ENCODE results near the gene INHBC.
A peak's percentile ranks its signal among the peaks of the same experiment; 100 is the strongest.

INHBC gene

GRCh38 chr12:57465030-57465746, 30.6 kb downstream of the INHBC start:
- no peak for DNase-seq (ENCODE audit: extremely low spot score, insufficient read length, low read depth)
- no peak for FAIRE-seq

- FAIRE-seq, result no peak
- no peak for DNase-seq (ENCODE audit: extremely low spot score, insufficient read length, low read depth)
Observed at GRCh38 chr12:57465747-57466505, 31.3 kb downstream of the INHBC start.

GRCh38 chr12:57467212-57467874, 32.8 kb downstream of the INHBC start:
- FAIRE-seq (no peak), DNase-seq (ENCODE audit: extremely low spot score, insufficient read length, low read depth) (no peak)

GRCh38 chr12:57467915-57468314, 33.3 kb downstream of the INHBC start:
- DNase-seq (ENCODE audit: extremely low spot score, insufficient read length, low read depth), result no peak
- FAIRE-seq, result no peak

GRCh38 chr12:57469296-57470164, 34.9 kb downstream of the INHBC start:
- FAIRE-seq, result no peak
- DNase-seq (ENCODE audit: extremely low spot score, insufficient read length, low read depth), result no peak

GRCh38 chr12:57470286-57470969, 35.8 kb downstream of the INHBC start:
- DNase-seq (ENCODE audit: extremely low spot score, insufficient read length, low read depth), result no peak
- FAIRE-seq, result no peak

GRCh38 chr12:57470970-57471656, 36.5 kb downstream of the INHBC start:
- DNase-seq (ENCODE audit: extremely low spot score, insufficient read length, low read depth) (no peak), FAIRE-seq (no peak)

- FAIRE-seq (no peak), DNase-seq (ENCODE audit: extremely low spot score, insufficient read length, low read depth) (no peak)
Observed at GRCh38 chr12:57471661-57472060, 37.1 kb downstream of the INHBC start.

GRCh38 chr12:57472391-57472790, 37.8 kb downstream of the INHBC start:
- FAIRE-seq (no peak), DNase-seq (ENCODE audit: extremely low spot score, insufficient read length, low read depth) (no peak)

GRCh38 chr12:57473392-57473791, 38.8 kb downstream of the INHBC start:
- FAIRE-seq (no peak), DNase-seq (ENCODE audit: extremely low spot score, insufficient read length, low read depth) (no peak)

- DNase-seq (ENCODE audit: extremely low spot score, insufficient read length, low read depth), result no peak
- no peak for FAIRE-seq
Observed at GRCh38 chr12:57473886-57474285, 39.3 kb downstream of the INHBC start.

GRCh38 chr12:57474430-57474829, 39.8 kb downstream of the INHBC start:
- FAIRE-seq (no peak), DNase-seq (ENCODE audit: extremely low spot score, insufficient read length, low read depth) (no peak)

- no peak for FAIRE-seq
Observed at GRCh38 chr12:57474862-57475261, 40.3 kb downstream of the INHBC start.

GRCh38 chr12:57475271-57476161, 40.9 kb downstream of the INHBC start:
- FAIRE-seq, result no peak

More at GRCh38 chr12:57474862-57475261, 40.3 kb downstream of the INHBC start:
- DNase-seq (ENCODE audit: extremely low spot score, insufficient read length, low read depth), result no peak

GRCh38 chr12:57476162-57476992, 41.8 kb downstream of the INHBC start:
- peak; percentile 72 for FAIRE-seq
- DNase-seq (ENCODE audit: extremely low spot score, insufficient read length, low read depth), result no peak

More at GRCh38 chr12:57475271-57476161, 40.9 kb downstream of the INHBC start:
- DNase-seq (ENCODE audit: extremely low spot score, insufficient read length, low read depth), result no peak

GRCh38 chr12:57476993-57477709, 42.6 kb downstream of the INHBC start:
- DNase-seq (ENCODE audit: extremely low spot score, insufficient read length, low read depth) (no peak), FAIRE-seq (peak; percentile 64)
